Liver (tissue), 9 donors: ENCODE data around the gene EEF1G. TPM values are rescaled to one million over a fixed set of nuclear protein-coding genes. Genes with fewer than 3 reads are reported as not detected.

Experiments used
- DNase-seq: peaks from one replicate; pipeline ENCODE4 v3.0.0-alpha.2; 2017; ENCODE audit warnings: low spot score
- H3K27ac ChIP-seq, 2 donors: one replicate each; pipeline ENCODE4 v1.7.0; 2013; ENCODE audit warnings: inconsistent platforms in 2 of 2, low read length in 2 of 2, control low read depth in 1 of 2, low read depth in 1 of 2, mild to moderate bottlenecking in 1 of 2
- H3K27me3 ChIP-seq, 4 donors: one replicate each; pipeline versions ENCODE4 v1.6.1 to v1.7.0; 2013; ENCODE audit warnings: low read length in 3 of 4, inconsistent platforms in 1 of 4, mild to moderate bottlenecking in 1 of 4, moderate library complexity in 1 of 4; ENCODE audit not compliant: control insufficient read depth in 4 of 4, insufficient read depth in 4 of 4
- H3K36me3 ChIP-seq, 4 donors: one replicate each; pipeline versions ENCODE4 v1.6.1 to v1.7.0; 2013; ENCODE audit warnings: low read length in 3 of 4, mild to moderate bottlenecking in 3 of 4, low read depth in 1 of 4, moderate library complexity in 1 of 4; ENCODE audit not compliant: control insufficient read depth in 4 of 4, insufficient read depth in 3 of 4
- H3K4me1 ChIP-seq, 4 donors: one replicate each; pipeline versions ENCODE4 v1.6.1 to v1.7.0; 2013; ENCODE audit warnings: low read length in 3 of 4, mild to moderate bottlenecking in 3 of 4, moderate library complexity in 1 of 4; ENCODE audit not compliant: control insufficient read depth in 4 of 4, insufficient read depth in 4 of 4
- H3K4me3 ChIP-seq, 3 donors: one replicate each; pipeline versions ENCODE4 v1.6.1 to v1.7.0; 2013; ENCODE audit warnings: low read length in 3 of 3, control low read depth in 1 of 3, low read depth in 1 of 3, mild to moderate bottlenecking in 1 of 3
- H3K9ac ChIP-seq, 2 donors: one replicate each; pipeline ENCODE4 v1.7.0; 2013; ENCODE audit warnings: low read length in 2 of 2, mild to moderate bottlenecking in 2 of 2, moderate library complexity in 2 of 2, control low read depth in 1 of 2, low read depth in 1 of 2
- H3K9me3 ChIP-seq, 4 donors: one replicate each; pipeline versions ENCODE4 v1.6.1 to v1.7.0; 2013; ENCODE audit warnings: low read length in 3 of 4; ENCODE audit not compliant: control insufficient read depth in 4 of 4
- EGR1 ChIP-seq, 2 donors: IDR thresholded peaks; 2 replicates each; pipeline ENCODE4 v1.6.1; 2016 to 2018; ENCODE audit warnings: antibody characterized with exemption in 2 of 2, low read depth in 2 of 2
- FOXA1 ChIP-seq: IDR thresholded peaks from 2 replicates; pipeline ENCODE4 v1.6.1; 2016; ENCODE audit warnings: antibody characterized with exemption
- FOXA2 ChIP-seq: IDR thresholded peaks from 2 replicates; pipeline ENCODE4 v1.6.1; 2016; ENCODE audit warnings: antibody characterized with exemption
- GABPA ChIP-seq, 2 donors: IDR thresholded peaks in 1 of 2; conservative IDR thresholded peaks in 1 of 2; 2 replicates each; pipeline ENCODE4 v1.6.1; 2016; ENCODE audit warnings: antibody characterized with exemption in 2 of 2, mild to moderate bottlenecking in 1 of 2, moderate library complexity in 1 of 2
- HNF4A ChIP-seq, 2 donors: conservative IDR thresholded peaks; 2 replicates each; pipeline ENCODE4 v1.6.1; 2016; ENCODE audit warnings: antibody characterized with exemption in 2 of 2, mild to moderate bottlenecking in 2 of 2
- HNF4G ChIP-seq: IDR thresholded peaks from 2 replicates; pipeline ENCODE4 v1.6.1; 2016; ENCODE audit warnings: antibody characterized with exemption
- JUND ChIP-seq, 2 donors: IDR thresholded peaks; 2 replicates each; pipeline ENCODE4 v1.6.1; 2016; ENCODE audit warnings: antibody characterized with exemption in 2 of 2
- NR2F2 ChIP-seq: IDR thresholded peaks from 2 replicates; pipeline ENCODE4 v1.6.1; 2016; ENCODE audit warnings: antibody characterized with exemption
- RAD21 ChIP-seq, 2 donors: IDR thresholded peaks; 2 replicates each; pipeline ENCODE4 v1.6.1; 2016; ENCODE audit warnings: antibody characterized with exemption in 2 of 2, mild to moderate bottlenecking in 2 of 2
- RXRA ChIP-seq, 2 donors: IDR thresholded peaks; 2 replicates each; pipeline ENCODE4 v1.6.1; 2017 to 2018; ENCODE audit warnings: antibody characterized with exemption in 2 of 2, mild to moderate bottlenecking in 1 of 2
- SP1 ChIP-seq: IDR thresholded peaks from 2 replicates; pipeline ENCODE4 v1.6.1; 2018; ENCODE audit warnings: antibody characterized with exemption, mild to moderate bottlenecking
- TAF1 ChIP-seq: conservative IDR thresholded peaks from 2 replicates; pipeline ENCODE4 v1.6.1; 2016; ENCODE audit warnings: antibody characterized with exemption, mild to moderate bottlenecking
- YY1 ChIP-seq: IDR thresholded peaks from 2 replicates; pipeline ENCODE4 v1.6.1; 2016; ENCODE audit warnings: antibody characterized with exemption, mild to moderate bottlenecking
- WGBS: extraction: QIAGEN DNeasy Blood & Tissue Kit; methylation state at CpG from one replicate; pipeline ENCODE4 v1.1.7; 2013; 5-methylcytosine and 5-hydroxymethylcytosine counted together
- polyA plus RNA-seq, 2 donors: library from polyadenylated mRNA; stranded (reverse) in 1 of 2; unstranded in 1 of 2; fragments of 200-250 nt in 1 of 2; fragments of >200 nt in 1 of 2; fragmentation: Nextera tagmentation in 1 of 2; extraction: Ambion mirVana in 1 of 2; gene quantifications; one replicate each; pipeline versions ENCODE4 v1.2.1 to v1.2.3, GENCODE V29; 2013 to 2015
- total RNA-seq, 2 donors: library from RNA; depleted of rRNA; stranded (reverse); fragments of >200 nt; gene quantifications; one replicate each; pipeline ENCODE4 v1.2.3, GENCODE V29; 2014
- TF ChIP-seq, protein P1 (sequence below): fragments of 150-350 bp; IDR thresholded peaks from 2 replicates; pipeline ENCODE4 v1.5.1; 2017; ENCODE audit warnings: improper control_type of control experiment, low read depth, low read length; ENCODE audit not compliant: missing input control
- TF ChIP-seq, protein P2 (sequence below): IDR thresholded peaks from 2 replicates; pipeline ENCODE4 v1.6.1; 2016; ENCODE audit warnings: antibody characterized with exemption, mild to moderate bottlenecking
- TF ChIP-seq, protein P3 (sequence below): IDR thresholded peaks from 2 replicates; pipeline ENCODE4 v1.6.1; 2016; ENCODE audit warnings: antibody characterized with exemption
- TF ChIP-seq, protein P4 (sequence below): IDR thresholded peaks from 2 replicates; pipeline ENCODE4 v1.6.1; 2016; ENCODE audit warnings: antibody characterized with exemption
- TF ChIP-seq, protein P5 (sequence below): IDR thresholded peaks from 2 replicates; pipeline ENCODE4 v1.6.1; 2016; ENCODE audit warnings: antibody characterized with exemption
- donor health status: healthy.
- donor health status: healthy.
- donor health status: healthy.
- donor health status: healthy.
- donor health status: healthy.

The EEF1G gene, protein sequence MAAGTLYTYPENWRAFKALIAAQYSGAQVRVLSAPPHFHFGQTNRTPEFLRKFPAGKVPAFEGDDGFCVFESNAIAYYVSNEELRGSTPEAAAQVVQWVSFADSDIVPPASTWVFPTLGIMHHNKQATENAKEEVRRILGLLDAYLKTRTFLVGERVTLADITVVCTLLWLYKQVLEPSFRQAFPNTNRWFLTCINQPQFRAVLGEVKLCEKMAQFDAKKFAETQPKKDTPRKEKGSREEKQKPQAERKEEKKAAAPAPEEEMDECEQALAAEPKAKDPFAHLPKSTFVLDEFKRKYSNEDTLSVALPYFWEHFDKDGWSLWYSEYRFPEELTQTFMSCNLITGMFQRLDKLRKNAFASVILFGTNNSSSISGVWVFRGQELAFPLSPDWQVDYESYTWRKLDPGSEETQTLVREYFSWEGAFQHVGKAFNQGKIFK
- 100 to 1,000 TPM; 373 to 640 TPM for total RNA-seq
- polyA plus RNA-seq: 100 to 1,000 TPM; 251 to 566 TPM

DNA sequence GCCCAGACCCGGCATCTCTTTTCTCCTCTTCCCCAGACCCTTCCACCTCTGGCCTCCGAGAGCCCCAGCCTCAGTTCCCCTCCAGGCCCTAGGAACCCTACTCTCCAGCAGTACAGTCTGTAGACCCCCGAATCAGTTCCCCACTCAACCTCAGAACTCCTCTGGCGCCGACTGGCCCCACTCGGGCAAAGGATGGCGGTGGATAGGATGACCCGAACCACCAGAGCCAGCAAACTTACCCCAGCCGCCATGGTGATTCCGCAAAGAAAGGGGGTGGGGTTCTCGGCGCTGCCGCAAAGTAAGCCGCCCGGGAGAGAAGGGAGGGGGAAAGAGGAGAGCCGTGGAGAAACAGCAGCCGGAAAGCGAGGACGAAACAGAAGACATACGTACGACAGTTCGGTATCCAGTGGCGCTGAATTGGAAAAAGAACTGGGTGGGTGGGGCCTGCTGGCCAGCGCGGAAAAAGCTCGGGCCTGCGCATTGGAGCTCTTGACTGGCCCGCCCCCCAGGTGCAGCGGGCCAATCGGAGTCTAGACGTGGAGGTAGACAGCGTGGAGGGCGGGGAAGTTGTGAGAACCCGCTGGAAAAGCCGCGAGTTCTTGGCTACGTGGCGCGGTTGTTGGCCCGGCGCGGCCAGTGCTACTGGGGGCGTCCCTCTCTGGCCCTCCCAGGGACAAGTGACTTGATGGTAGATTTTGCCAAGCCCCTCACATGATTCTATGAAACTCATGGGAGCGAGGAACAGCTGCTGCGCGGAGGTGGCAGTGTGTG, at the start of gene EEF1G:
EEF1G (minus strand) TSS at position 300 of the 771 bp plus-strand sequence; CDS start at position 251, 49 bp downstream.
- H3K27ac ChIP-seq: peak within 1 kb of the TSS; percentile 95 to 96
- H3K9ac ChIP-seq: peak within 1 kb of the TSS; percentile 85 to 98
- H3K4me3 ChIP-seq: peak within 1 kb of the TSS; percentile 80 to 89 (median 82)
- WGBS: under 1% methylated on average over 46 of the region's 46 CpGs
- peaks cover 6 to 39% (median 29%) of the 10 kb centered on the region in 4 donors for H3K36me3 ChIP-seq
- H3K4me1 ChIP-seq: peaks cover 6 to 33% (median 23%) of the 10 kb centered on the region in 4 donors
- no peaks in the 10 kb centered on the region for H3K9me3 ChIP-seq
- DNase-seq: peak; percentile 97
- TF ChIP-seq TAF1 (peak; percentile 87), JUND (IDR thresholded peaks at IDR 0.05) (peak in 1 of 2 donors; percentile 49), RXRA (IDR thresholded peaks at IDR 0.05) (peak; percentile 25 to 74), HNF4A (conservative IDR thresholded peaks at IDR 0.05) (peak in 1 of 2 donors; percentile 57), RAD21 (IDR thresholded peaks at IDR 0.05) (peak; percentile 50), HNF4G (no peak), FOXA2 (peak; percentile 9), SP1 (peak; percentile 82), NR2F2 (peak; percentile 61), YY1 (peak; percentile 97), EGR1 (IDR thresholded peaks at IDR 0.05; ENCODE audit: low read depth in 2 of 2) (peak in 1 of 2 donors; percentile 87), FOXA1 (peak; percentile 70), GABPA (IDR thresholded peaks at IDR 0.05 in 1 of 2, conservative IDR thresholded peaks at IDR 0.05 in 1 of 2) (peak; percentile 30 to 87)
- TF ChIP-seq, protein P1, sequence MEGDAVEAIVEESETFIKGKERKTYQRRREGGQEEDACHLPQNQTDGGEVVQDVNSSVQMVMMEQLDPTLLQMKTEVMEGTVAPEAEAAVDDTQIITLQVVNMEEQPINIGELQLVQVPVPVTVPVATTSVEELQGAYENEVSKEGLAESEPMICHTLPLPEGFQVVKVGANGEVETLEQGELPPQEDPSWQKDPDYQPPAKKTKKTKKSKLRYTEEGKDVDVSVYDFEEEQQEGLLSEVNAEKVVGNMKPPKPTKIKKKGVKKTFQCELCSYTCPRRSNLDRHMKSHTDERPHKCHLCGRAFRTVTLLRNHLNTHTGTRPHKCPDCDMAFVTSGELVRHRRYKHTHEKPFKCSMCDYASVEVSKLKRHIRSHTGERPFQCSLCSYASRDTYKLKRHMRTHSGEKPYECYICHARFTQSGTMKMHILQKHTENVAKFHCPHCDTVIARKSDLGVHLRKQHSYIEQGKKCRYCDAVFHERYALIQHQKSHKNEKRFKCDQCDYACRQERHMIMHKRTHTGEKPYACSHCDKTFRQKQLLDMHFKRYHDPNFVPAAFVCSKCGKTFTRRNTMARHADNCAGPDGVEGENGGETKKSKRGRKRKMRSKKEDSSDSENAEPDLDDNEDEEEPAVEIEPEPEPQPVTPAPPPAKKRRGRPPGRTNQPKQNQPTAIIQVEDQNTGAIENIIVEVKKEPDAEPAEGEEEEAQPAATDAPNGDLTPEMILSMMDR: no peak
- TF ChIP-seq, protein P2, sequence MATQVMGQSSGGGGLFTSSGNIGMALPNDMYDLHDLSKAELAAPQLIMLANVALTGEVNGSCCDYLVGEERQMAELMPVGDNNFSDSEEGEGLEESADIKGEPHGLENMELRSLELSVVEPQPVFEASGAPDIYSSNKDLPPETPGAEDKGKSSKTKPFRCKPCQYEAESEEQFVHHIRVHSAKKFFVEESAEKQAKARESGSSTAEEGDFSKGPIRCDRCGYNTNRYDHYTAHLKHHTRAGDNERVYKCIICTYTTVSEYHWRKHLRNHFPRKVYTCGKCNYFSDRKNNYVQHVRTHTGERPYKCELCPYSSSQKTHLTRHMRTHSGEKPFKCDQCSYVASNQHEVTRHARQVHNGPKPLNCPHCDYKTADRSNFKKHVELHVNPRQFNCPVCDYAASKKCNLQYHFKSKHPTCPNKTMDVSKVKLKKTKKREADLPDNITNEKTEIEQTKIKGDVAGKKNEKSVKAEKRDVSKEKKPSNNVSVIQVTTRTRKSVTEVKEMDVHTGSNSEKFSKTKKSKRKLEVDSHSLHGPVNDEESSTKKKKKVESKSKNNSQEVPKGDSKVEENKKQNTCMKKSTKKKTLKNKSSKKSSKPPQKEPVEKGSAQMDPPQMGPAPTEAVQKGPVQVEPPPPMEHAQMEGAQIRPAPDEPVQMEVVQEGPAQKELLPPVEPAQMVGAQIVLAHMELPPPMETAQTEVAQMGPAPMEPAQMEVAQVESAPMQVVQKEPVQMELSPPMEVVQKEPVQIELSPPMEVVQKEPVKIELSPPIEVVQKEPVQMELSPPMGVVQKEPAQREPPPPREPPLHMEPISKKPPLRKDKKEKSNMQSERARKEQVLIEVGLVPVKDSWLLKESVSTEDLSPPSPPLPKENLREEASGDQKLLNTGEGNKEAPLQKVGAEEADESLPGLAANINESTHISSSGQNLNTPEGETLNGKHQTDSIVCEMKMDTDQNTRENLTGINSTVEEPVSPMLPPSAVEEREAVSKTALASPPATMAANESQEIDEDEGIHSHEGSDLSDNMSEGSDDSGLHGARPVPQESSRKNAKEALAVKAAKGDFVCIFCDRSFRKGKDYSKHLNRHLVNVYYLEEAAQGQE: peak; percentile 79
- TF ChIP-seq, protein P3, sequence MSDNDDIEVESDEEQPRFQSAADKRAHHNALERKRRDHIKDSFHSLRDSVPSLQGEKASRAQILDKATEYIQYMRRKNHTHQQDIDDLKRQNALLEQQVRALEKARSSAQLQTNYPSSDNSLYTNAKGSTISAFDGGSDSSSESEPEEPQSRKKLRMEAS: peak; percentile 93
- TF ChIP-seq, protein P4, sequence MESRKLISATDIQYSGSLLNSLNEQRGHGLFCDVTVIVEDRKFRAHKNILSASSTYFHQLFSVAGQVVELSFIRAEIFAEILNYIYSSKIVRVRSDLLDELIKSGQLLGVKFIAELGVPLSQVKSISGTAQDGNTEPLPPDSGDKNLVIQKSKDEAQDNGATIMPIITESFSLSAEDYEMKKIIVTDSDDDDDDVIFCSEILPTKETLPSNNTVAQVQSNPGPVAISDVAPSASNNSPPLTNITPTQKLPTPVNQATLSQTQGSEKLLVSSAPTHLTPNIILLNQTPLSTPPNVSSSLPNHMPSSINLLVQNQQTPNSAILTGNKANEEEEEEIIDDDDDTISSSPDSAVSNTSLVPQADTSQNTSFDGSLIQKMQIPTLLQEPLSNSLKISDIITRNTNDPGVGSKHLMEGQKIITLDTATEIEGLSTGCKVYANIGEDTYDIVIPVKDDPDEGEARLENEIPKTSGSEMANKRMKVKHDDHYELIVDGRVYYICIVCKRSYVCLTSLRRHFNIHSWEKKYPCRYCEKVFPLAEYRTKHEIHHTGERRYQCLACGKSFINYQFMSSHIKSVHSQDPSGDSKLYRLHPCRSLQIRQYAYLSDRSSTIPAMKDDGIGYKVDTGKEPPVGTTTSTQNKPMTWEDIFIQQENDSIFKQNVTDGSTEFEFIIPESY: peak; percentile 98
- TF ChIP-seq, protein P5, sequence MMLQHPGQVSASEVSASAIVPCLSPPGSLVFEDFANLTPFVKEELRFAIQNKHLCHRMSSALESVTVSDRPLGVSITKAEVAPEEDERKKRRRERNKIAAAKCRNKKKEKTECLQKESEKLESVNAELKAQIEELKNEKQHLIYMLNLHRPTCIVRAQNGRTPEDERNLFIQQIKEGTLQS: no peak
- H3K27me3 ChIP-seq: no peaks in the 10 kb centered on the region
